Loucy (cell line): Measurements from ENCODE around the gene PTHLH.

ENCODE experiments used
- H2AFZ ChIP-seq: fragments of 200-600 bp; sonication (generic); 2 replicates; pipeline ENCODE4 v1.6.0; 2016; ENCODE audit warnings: antibody characterized with exemption, mild to moderate bottlenecking, low read length, moderate library complexity
- H3F3A ChIP-seq: fragments of 200-600 bp; 2 replicates; pipeline ENCODE4 v1.6.0; 2016; ENCODE audit warnings: antibody characterized with exemption, low read depth, mild to moderate bottlenecking
- H3K27me3 ChIP-seq: fragments of 200-600 bp; sonication (generic); 2 replicates; pipeline ENCODE4 v1.6.1; 2014; ENCODE audit warnings: low read length, mild to moderate bottlenecking; ENCODE audit not compliant: insufficient read depth, poor library complexity, severe bottlenecking
- H3K36me3 ChIP-seq: fragments of 200-600 bp; sonication (generic); 2 replicates; pipeline ENCODE4 v1.6.1; 2016; ENCODE audit warnings: low read length; ENCODE audit not compliant: insufficient read depth
- H3K4me1 ChIP-seq: fragments of 200-600 bp; sonication (generic); 2 replicates; pipeline ENCODE4 v1.5.1; 2014; ENCODE audit warnings: low read length, mild to moderate bottlenecking; ENCODE audit not compliant: insufficient read depth, poor library complexity, severe bottlenecking
- H3K4me2 ChIP-seq: fragments of 200-600 bp; sonication (generic); 2 replicates; pipeline ENCODE4 v1.6.0; 2014; ENCODE audit warnings: antibody characterized with exemption, low read length, low read depth, mild to moderate bottlenecking; ENCODE audit not compliant: poor library complexity, severe bottlenecking
- H3K4me3 ChIP-seq: fragments of 200-600 bp; sonication (generic); 2 replicates; pipeline ENCODE4 v1.5.1; 2014; ENCODE audit warnings: low read length, mild to moderate bottlenecking, mixed read lengths; ENCODE audit not compliant: poor library complexity, severe bottlenecking
- H3K79me2 ChIP-seq: fragments of 200-600 bp; sonication (generic); 2 replicates; pipeline ENCODE4 v1.6.1; 2014; ENCODE audit warnings: low read length; ENCODE audit not compliant: insufficient read depth
- H3K9ac ChIP-seq: fragments of 200-600 bp; sonication (generic); 2 replicates; pipeline ENCODE4 v1.6.0; 2014; ENCODE audit warnings: mild to moderate bottlenecking, low read depth, low read length, moderate library complexity; ENCODE audit not compliant: poor library complexity, severe bottlenecking
- H3K9me2 ChIP-seq: fragments of 200-600 bp; sonication (generic); replicated peaks from 2 replicates; pipeline ENCODE4 v1.6.1; 2016; ENCODE audit warnings: low read depth, low read length, mixed read lengths
- H3K9me3 ChIP-seq: fragments of 200-600 bp; sonication (generic); 2 replicates; pipeline ENCODE4 v1.6.1; 2014; ENCODE audit warnings: mild to moderate bottlenecking, antibody characterized with exemption, low read length, low read depth; ENCODE audit not compliant: insufficient read depth
- H4K20me1 ChIP-seq: fragments of 200-600 bp; sonication (generic); 2 replicates; pipeline ENCODE4 v1.6.0; 2014; ENCODE audit warnings: antibody characterized with exemption, low read length, mild to moderate bottlenecking; ENCODE audit not compliant: insufficient read depth, poor library complexity, severe bottlenecking
- CTCF ChIP-seq: fragments of 200-600 bp; sonication (generic); conservative IDR thresholded peaks from 2 replicates; pipeline ENCODE4 v1.5.1; 2014; ENCODE audit warnings: mild to moderate bottlenecking, antibody characterized with exemption, low read length
- EZH2phosphoT487 ChIP-seq: fragments of 200-600 bp; IDR thresholded peaks from 2 replicates; pipeline ENCODE4 v1.6.1; 2018; ENCODE audit warnings: antibody characterized with exemption, mild to moderate bottlenecking, moderate library complexity, borderline replicate concordance

PTHLH gene

GRCh38 chr12:27974735-27975221 is 2.2 kb upstream of the PTHLH start:
- Histone ChIP-seq H3K4me1 (no peaks in the 10 kb centered on the region), H3K4me2 (no peak overlapping the region), H3K4me3 (no peak overlapping the region), H2AFZ (no peak overlapping the region), H3K27me3 (no peaks in the 10 kb centered on the region), H3K9me3 (no peaks in the 10 kb centered on the region), H3F3A (no peaks in the 10 kb centered on the region), H4K20me1 (no peaks in the 10 kb centered on the region), H3K9ac (no peak overlapping the region), H3K9me2 (no peaks in the 10 kb centered on the region), H3K79me2 (no peaks in the 10 kb centered on the region), H3K36me3 (no peaks in the 10 kb centered on the region)
- TF ChIP-seq EZH2phosphoT487 = no peak
- TF ChIP-seq CTCF = no peak

- Histone ChIP-seq H3K36me3 (no peaks in the 10 kb centered on the region), H3K4me2 (no peak overlapping the region), H3K4me3 (no peak overlapping the region), H4K20me1 (no peaks in the 10 kb centered on the region), H2AFZ (no peak overlapping the region), H3K4me1 (no peaks in the 10 kb centered on the region), H3K9ac (no peak overlapping the region), H3K9me3 (no peaks in the 10 kb centered on the region), H3K9me2 (no peaks in the 10 kb centered on the region), H3K27me3 (no peaks in the 10 kb centered on the region), H3F3A (no peaks in the 10 kb centered on the region), H3K79me2 (no peaks in the 10 kb centered on the region)
- no peak for TF ChIP-seq CTCF
These were observed 956 bp upstream of the PTHLH start for GRCh38 chr12:27973487-27973890.

GRCh38 chr12:27971606-27972005 is 927 bp downstream of the PTHLH start:
- Histone ChIP-seq H3K4me1 (no peaks in the 10 kb centered on the region), H3K27me3 (no peaks in the 10 kb centered on the region), H3K4me3 (no peak overlapping the region)

More at GRCh38 chr12:27971606-27972005, 927 bp downstream of the PTHLH start:
- TF ChIP-seq CTCF = no peak
- TF ChIP-seq EZH2phosphoT487 = no peak
- H3K9me3 ChIP-seq = no peaks in the 10 kb centered on the region
- no peaks in the 10 kb centered on the region for H3F3A ChIP-seq
- H3K36me3 ChIP-seq = no peaks in the 10 kb centered on the region
- no peak overlapping the region for H3K9ac ChIP-seq
- no peak overlapping the region for H3K4me2 ChIP-seq
- no peaks in the 10 kb centered on the region for H3K9me2 ChIP-seq
- H4K20me1 ChIP-seq = no peaks in the 10 kb centered on the region
- no peaks in the 10 kb centered on the region for H3K79me2 ChIP-seq
- H2AFZ ChIP-seq = no peak overlapping the region
